Stimulated activated naive CD4-positive, alpha-beta T cell (primary cell): ENCODE results near the gene RIPK3.

Experiments used
- DNase-seq, 6 experiments: peaks; one replicate each; lab custom pipeline; 2025; lab: John Stamatoyannopoulos, UW

Gene RIPK3

DNA sequence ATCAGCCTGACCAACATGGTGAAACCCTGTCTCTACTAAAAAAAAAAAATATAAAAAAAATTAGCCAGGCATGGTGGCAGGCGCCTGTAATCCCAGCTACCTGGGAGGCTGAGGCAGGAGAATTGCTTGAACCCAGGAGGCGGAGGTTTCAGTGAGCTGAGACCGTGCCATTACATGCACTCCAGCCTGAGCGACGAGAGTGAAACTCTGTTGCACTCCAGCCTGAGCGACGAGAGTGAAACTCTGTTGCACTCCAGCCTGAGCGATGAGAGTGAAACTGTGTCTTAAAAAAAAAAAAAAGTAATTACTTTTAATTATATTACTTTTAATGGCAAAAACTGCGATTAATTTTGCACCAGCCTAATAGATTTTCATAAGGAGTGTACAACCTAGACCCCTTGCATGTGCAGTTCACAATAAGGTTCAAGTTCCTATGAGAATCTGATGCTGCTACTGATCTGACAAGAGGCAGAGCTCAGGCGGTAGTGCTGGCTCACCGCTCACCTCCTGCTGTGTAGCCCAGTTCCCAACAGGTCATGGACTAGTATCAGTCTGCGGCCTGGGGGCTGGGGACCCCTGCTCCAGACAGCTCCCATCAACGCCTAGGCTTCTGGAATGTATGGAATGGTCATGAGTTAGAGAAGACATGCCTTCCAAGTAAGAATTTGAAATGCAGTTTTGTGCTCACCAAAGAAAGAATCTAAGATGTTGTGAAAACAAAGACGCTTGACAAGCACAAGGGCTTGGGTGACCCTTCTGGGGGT, 18.4 kb downstream of the RIPK3 start:
- no peak for DNase-seq

DNA sequence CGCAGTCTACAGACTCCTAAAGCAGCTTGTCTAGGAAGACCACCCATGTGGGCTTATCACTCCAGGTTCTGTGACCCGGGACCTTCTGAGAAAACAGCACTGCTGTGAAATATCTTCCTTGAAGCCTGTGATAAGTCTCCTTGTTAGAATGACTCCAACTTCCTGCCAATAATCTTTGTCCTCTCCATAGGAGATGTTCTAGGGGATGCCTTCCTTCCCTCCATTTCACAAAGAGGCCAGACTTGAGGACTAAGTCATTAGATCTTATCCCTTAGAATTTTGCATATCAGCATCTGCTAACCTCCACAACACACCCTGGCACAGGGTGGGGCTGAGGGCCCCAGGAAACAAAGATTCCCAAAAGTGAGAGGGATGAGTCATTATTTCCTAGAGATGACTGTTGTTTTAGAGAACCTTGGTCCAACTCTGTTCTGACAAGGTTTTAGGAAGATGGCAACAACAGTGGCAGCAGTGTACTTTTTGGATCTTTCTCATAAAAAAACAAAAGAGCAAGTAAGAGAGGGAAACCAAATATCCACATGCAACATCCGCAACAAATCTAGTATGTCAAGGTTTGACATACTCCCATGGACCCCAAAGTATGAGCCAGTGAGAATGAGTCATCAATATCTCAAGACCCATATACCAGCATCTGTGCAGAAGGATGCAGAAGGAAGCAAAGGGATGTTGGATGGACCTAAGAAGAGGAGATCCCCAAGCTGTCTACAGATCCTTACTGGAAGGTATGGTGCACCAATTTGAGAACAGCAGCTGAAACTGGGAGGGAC, 22.5 kb downstream of the RIPK3 start:
- no peak for DNase-seq

DNA sequence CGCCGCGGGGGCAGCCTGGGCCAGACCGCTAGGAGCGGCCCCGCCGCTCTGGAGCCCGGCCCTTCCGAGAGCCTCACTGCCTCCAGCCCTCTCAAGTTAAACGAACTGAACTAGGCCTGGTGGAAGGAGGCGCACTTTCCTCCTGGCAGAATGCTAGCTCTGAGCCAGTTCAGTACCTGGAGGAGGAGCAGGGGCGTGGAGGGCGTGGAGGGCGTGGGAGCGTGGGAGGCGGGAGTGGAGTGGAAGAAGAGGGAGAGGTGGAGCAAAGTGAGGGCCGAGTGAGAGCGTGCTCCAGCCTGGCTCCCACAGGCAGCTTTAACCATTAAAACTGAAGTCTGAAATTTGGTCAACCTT, 23.2 kb downstream of the RIPK3 start:
- DNase-seq = no peak

DNA sequence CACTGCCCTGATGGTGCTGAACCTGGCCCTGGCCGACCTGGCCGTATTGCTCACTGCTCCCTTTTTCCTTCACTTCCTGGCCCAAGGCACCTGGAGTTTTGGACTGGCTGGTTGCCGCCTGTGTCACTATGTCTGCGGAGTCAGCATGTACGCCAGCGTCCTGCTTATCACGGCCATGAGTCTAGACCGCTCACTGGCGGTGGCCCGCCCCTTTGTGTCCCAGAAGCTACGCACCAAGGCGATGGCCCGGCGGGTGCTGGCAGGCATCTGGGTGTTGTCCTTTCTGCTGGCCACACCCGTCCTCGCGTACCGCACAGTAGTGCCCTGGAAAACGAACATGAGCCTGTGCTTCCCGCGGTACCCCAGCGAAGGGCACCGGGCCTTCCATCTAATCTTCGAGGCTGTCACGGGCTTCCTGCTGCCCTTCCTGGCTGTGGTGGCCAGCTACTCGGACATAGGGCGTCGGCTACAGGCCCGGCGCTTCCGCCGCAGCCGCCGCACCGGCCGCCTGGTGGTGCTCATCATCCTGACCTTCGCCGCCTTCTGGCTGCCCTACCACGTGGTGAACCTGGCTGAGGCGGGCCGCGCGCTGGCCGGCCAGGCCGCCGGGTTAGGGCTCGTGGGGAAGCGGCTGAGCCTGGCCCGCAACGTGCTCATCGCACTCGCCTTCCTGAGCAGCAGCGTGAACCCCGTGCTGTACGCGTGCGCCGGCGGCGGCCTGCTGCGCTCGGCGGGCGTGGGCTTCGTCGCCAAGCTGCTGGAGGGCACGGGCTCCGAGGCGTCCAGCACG, 23.8 kb downstream of the RIPK3 start:
- no peak for DNase-seq

DNA sequence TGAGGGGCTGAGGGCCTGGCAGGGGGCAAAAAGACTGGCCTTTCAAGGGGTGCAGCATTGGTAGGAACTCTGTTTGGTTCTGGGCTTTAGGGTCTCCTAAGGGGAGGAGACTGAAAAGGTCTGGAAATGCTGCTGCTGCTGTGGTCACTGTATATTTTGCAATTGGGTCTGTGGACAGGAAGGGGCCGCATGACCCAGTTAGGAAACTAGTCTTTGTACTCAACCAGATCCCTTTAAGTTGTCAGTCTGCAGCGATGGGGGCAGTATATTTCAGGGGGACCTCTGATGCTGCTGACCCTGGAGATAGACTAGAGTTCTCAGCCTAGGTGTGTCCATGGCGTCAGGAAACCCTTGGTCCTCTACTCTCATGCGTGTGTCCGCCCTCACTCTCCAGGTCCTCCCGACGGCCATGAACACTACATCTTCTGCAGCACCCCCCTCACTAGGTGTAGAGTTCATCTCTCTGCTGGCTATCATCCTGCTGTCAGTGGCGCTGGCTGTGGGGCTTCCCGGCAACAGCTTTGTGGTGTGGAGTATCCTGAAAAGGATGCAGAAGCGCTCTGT, 24.5 kb downstream of the RIPK3 start:
- no peak for DNase-seq

DNA sequence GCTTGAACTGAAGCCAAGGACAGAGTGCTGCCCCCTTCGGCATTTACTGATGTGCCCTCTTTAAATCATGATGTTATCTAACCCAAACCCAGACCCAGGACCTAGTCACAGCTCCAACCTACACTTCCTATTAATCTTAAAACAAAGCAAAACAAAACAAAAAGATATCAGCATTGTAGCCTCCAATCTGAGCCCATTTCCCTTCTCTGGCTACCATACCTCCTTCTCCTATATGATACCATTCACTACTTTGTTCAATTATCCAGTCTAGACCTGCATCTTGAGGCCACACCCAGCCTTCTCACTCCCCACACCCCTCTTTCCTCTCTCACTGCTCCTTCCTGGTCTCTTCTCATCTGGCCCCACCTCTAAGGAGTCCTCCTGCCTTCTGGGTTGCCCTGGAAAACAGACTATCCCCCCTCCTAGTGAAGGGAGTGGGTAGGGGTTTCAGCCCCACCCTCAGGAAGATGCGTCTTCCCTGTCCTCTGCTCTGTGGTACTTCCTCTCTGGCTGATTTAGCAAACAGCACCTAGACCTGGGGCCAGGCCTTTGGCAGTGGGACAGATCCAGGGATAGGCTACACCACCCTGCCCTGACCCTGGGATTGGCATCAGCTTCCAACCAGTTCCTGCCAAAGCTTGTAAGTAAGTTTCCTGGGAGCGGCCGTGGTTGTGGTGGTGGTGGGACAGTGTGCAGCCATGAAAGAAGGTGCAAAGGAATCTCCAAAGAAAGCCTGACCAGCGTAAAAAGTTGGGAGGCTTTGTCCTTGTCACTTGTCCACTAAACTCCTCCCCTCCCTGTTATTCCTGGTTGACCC, 25.2 kb downstream of the RIPK3 start:
- no peak for DNase-seq

DNA sequence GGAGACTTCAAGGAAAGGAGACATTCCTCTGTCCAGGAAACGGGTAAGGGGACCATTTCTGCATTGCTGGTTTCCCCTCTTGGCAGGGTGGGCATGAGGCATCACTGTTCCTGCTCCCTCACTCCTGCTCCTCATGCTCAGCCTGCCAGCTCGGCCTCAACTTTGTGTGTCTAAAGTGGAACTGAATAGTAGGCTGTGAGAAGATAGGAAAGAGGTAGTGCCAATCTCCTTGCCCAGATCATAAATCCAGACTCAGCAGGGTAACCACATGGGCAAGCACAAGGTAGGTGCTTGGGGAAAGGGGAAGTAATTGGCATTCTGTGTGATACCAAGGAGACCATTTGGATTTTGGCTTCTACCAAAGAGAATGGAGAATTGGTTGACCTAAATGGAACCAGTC, 25.9 kb downstream of the RIPK3 start:
- no peak for DNase-seq

DNA sequence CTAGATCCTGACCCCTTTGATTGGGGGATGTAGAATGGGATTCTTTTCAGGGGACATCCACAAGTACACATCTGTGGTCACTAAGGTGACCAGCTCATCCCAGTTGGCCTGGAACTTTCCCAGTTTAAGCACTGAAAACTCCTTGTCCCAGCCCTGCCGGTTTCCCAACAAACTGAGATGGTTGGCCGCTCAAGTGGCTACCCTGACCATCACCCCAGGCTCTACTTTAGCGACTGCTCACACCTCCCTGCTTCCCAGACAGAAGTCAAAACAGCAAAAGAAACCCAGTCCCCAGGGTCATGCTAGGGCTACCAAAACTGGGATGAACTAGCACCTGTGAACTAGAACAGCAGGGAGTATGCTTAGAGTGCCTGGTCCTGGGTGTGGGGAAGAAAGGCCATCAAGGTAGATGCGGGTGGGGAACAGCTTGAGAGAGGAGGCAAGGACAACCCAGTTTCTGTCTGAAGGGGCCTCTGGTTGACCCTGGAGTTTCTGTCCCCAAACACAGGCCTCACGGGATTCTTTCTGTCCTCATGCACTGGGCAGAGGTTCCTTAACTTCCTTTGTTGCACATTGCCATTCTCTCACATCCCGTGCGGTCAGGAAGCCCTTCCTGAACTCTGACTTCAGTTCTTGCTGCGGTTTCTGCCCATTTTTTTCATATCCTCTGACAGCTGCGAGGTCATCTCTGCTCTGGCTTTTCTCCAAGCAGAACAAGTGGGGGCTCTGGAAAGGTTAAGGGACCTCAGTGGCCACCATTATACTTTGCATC, 26.9 kb downstream of the RIPK3 start:
- peak in 3 of 6 experiments; percentile 26 to 40 (median 34) for DNase-seq

DNA sequence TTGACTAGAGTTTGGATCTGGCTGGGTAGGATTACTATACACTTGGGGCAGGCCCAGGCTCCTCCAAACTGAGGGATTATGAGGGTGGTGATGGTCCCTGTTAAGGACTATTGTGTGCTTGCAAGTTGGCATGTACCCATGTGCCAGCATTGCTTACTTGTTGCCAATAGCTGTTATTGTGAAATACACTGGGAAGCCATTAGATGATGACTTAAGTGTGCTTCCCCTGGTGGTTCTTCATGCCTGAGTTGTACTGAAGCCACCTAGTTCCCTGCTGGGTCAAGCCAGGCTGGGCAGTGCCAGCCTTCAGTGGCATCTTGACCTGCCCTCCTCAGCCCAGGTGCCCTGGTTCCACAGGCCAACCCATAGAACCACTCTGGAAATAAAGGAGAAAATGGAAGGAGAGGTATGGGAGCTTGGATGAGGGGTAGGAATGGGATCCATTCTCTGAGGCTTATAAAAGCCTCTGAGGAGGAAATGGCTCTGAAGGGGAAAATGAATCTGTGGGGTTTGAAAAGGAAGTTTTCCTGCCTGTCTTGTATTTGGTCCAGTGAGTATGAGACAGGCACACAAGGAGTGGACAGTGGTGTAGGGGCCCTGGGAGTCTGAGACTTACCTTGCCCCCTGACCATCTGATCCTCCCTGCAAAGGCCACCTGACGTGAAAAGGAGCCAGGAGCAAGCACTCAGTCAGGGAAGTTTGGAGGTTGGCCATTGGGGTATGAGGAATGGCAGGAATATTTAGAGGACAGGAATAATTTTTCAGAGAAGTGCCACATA, 27.8 kb downstream of the RIPK3 start:
- DNase-seq = peak in 2 of 6 experiments; percentile 34 to 36

DNA sequence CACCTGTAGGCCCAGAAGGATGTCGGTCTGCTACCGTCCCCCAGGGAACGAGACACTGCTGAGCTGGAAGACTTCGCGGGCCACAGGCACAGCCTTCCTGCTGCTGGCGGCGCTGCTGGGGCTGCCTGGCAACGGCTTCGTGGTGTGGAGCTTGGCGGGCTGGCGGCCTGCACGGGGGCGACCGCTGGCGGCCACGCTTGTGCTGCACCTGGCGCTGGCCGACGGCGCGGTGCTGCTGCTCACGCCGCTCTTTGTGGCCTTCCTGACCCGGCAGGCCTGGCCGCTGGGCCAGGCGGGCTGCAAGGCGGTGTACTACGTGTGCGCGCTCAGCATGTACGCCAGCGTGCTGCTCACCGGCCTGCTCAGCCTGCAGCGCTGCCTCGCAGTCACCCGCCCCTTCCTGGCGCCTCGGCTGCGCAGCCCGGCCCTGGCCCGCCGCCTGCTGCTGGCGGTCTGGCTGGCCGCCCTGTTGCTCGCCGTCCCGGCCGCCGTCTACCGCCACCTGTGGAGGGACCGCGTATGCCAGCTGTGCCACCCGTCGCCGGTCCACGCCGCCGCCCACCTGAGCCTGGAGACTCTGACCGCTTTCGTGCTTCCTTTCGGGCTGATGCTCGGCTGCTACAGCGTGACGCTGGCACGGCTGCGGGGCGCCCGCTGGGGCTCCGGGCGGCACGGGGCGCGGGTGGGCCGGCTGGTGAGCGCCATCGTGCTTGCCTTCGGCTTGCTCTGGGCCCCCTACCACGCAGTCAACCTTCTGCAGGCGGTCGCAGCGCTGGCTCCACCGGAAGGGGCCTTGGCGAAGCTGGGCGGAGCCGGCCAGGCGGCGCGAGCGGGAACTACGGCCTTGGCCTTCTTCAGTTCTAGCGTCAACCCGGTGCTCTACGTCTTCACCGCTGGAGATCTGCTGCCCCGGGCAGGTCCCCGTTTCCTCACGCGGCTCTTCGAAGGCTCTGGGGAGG, 28.9 kb downstream of the RIPK3 start, which contains the start of gene LTB4R:
TSS of gene LTB4R (plus strand) at position 857 of the 959 bp plus-strand sequence. CDS start 4,150 bp downstream, outside the sequence.
- peak; percentile 53 to 81 (median 63) for DNase-seq

DNA sequence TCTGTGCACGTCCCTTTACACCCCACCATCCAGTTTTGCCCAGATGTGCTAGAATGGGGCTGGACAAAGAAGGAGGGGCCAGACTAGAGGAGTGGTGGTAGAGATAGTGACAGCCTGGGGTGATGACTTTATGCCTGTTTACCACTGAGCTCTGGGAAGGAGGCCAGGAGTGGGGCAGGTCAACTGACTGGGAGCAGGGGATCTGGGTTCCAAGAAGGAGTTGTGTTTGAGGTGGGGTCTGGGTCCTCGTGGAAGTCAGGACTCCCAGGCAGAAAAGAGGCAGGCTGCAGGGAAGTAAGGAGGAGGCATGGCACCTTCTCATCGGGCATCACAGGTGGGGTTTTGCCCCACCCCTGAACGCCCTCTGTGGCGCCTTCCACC, 29.5 kb downstream of the RIPK3 start:
- DNase-seq = no peak

DNA sequence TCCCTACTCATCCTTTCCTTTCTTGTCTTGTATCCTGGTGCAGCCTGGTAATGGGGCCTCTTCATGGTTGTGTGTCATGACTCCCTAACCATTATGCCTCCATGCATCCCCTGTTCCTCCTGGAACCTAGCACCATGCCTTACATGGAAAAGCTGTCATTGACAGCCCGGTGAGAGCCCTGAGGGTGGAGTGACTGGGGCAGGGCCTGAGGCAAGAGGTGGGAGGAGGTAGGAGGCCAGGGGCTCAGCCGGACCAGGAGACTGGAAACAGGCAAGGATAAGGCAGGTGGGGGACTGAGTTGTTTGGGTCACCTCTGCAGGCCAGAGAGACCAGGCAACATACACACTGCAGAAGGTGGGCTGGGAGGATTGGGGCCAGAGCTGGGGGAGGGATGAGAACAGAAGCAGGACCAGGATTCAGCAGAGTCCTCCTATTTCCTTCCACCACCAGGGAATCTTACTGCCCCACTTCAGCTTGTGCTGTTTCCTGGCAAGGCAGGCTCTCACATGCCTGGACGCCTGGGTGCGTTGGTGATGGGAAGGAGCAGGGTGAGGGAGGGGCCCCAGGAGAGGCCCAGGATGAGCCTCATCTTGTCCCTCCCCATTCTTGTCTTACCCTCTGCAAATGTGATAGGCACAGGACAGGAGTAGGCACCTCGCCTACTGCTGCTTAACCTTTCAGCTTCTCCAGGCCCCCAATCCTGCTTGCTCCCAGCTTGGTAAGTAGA, 30.1 kb downstream of the RIPK3 start, which contains the start of gene LTB4R2:
TSS of gene LTB4R2 (plus strand) at position 603 of the 727 bp plus-strand sequence. CDS start 525 bp downstream, outside the sequence.
- DNase-seq = no peak

DNA sequence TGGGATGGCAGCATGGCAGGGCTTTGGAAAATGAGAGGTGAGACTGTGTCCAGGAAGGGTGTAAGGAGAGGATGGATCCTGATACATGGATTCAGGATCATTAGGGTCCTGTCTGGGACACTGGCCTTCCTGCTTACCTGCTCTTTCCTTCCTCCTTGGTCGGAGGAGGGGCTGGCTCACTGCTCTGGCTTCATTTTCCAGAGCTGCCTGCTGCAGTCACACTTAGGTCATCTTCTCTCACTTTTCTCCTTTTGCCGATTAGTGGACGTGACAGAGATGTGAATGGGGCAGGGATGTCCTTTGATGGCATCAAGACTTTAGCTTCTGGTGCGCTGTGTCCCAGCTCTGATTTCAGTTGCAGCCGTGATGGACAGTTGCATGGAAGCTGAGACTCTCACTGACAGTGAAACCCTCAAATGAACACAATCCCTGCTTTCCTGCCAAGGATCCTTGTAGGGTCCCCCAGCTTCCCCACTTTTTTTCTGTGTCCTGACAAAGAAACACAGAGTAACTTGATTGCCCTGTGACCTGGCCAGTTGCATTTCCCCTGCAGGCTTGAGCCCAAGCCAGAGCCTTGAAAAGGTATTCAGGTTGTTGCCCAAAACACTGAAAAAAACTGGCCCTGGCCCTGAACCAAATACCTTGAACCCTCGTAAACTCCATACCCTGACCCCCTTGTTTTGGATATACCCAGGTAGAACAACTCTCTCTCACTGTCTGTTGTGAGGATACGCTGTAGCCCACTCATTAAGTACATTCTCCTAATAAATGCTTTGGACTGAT, 31.3 kb downstream of the RIPK3 start:
- DNase-seq = no peak

DNA sequence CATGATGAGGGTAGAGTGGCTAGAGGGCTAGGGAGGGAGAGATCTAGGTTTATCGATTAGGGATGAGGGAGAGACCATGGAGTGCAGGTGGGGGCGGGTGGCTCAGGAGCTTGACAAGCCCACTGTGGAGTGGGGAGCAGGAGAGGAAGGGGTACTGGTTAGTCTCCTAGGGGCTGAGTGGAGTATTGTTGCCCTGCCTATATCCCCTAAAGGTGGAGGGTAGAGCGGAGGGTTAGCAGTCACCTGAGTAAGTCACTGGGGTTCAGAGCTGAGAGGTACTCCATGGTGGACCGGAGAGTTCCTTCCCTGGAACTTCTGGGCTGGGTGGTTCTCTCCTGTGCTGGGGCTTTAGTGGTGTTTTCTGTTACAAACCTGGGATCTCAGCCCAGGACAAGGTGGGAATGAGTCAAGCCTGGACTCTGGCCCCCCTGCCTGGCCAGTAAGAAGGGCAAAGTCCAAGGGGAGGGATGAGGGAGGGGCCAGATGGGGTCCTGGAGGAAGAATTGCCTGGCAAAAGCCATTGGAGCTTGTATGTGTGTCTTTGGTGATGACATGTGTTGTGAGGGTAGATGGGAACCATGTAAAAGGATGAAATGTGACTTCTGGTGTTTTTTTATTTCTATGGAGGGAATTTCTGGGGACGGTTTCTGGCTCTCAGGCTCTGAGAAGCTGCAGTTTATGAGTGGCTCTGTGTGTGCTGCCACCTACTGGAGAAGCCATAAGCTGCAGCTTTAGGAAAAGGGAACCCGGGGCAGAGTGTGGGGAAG, 32.0 kb downstream of the RIPK3 start, which contains the start of gene CIDEB:
TSS of gene CIDEB (minus strand) at position 403 of the 767 bp plus-strand sequence. CDS start at position 284, 119 bp downstream.
- peak; percentile 28 to 53 (median 40) for DNase-seq

DNA sequence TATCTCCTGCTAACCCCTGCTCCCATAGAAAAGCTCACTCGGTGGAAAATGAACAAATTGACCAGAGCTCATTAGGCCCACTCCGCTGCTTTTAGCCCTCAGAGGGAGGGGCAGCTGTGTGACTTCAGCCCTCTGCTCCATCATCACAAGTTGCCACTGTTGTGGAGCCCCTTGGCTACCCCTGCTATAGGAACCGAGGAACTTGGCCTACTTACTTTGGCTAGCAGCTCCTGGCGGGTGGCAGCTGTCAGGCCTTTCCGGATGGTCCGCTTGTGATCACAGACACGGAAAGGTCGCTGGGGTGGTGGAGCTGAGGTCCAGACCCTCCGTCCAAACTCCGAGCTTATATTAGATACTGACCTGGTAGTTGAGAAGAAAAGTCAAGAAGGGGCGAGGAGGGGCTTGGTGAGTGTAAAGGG, 32.6 kb downstream of the RIPK3 start:
- DNase-seq = no peak

DNA sequence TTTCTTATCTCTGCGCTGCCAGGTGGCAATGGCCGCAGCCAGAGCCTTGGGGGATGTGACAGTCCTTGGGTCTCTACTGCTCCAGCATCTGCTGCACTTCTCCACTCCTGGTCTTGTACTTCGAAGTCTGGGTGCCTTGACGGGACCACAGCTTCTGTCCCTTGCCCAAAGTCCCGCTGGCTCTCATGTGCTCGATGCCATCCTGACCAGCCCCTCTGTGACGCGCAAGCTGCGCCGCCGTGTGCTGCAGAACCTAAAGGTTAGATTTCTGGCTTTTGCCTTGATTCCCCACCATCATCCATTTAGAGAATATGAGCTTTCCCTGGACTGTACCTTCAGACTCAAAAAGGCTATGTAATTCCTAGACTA, 35.8 kb downstream of the RIPK3 start:
- DNase-seq = no peak
